H1 (cell line): ENCODE measurements around the gene ARHGAP42. TPM values are rescaled to one million over a fixed set of nuclear protein-coding genes. Genes with fewer than 3 reads are reported as not detected.

ENCODE experiments used
- CTCF ChIA-PET: fragments of 300-600 bp; sonication (Branson Sonifier 250); formaldehyde crosslinking; loops from one replicate; lab custom pipeline; 2021; ENCODE audit not compliant: partially characterized antibody; lab: Charles Lee
- POLR2A ChIA-PET: fragments of 300-600 bp; sonication (Branson Sonifier 250); formaldehyde crosslinking; loops from one replicate; lab custom pipeline; 2021; ENCODE audit warnings: inconsistent platforms; ENCODE audit not compliant: partially characterized antibody; lab: Charles Lee
- DNase-seq, 2 experiments: peaks; one replicate each; pipeline versions ENCODE4 v3.0.0 to v3.0.0-alpha.2; 2010 to 2022; ENCODE audit warnings: low spot score in 2 of 2, low read depth in 1 of 2, mixed read lengths in 1 of 2
- FAIRE-seq: peaks from 2 replicates; lab custom pipeline; 2011; peaks lifted over from hg19 to GRCh38; lab: Jason Lieb, UNC
- H2AFZ ChIP-seq: 2 replicates; pipeline ENCODE4 v1.8.1; 2012; ENCODE audit warnings: low read length, inconsistent platforms
- H2AK5ac ChIP-seq: 2 replicates; pipeline ENCODE4 v1.6.1; 2013; ENCODE audit warnings: low read depth, low read length
- H2BK120ac ChIP-seq: replicated peaks from 2 replicates; pipeline ENCODE3; 2013; ENCODE audit warnings: low read depth, low read length, inconsistent platforms
- H2BK12ac ChIP-seq: 2 replicates; pipeline ENCODE4 v1.6.1; 2013; ENCODE audit warnings: low read depth, low read length
- H2BK15ac ChIP-seq: 2 replicates; pipeline ENCODE4 v1.6.1; 2013; ENCODE audit warnings: low read length
- H2BK20ac ChIP-seq: 2 replicates; pipeline ENCODE4 v1.6.1; 2013; ENCODE audit warnings: low read length
- H2BK5ac ChIP-seq: 2 replicates; pipeline ENCODE4 v1.6.1; 2013; ENCODE audit warnings: low read depth, low read length
- H3K14ac ChIP-seq: 2 replicates; pipeline ENCODE4 v1.6.1; 2013; ENCODE audit warnings: inconsistent platforms; ENCODE audit not compliant: insufficient read length
- H3K18ac ChIP-seq: 2 replicates; pipeline ENCODE4 v1.6.1; 2013; ENCODE audit warnings: low read length; ENCODE audit errors: extremely low read depth
- H3K23ac ChIP-seq: 2 replicates; pipeline ENCODE4 v1.6.1; 2013; ENCODE audit warnings: inconsistent platforms; ENCODE audit not compliant: insufficient read length
- H3K23me2 ChIP-seq: 2 replicates; pipeline ENCODE4 v1.6.1; 2013; ENCODE audit warnings: low read depth, low read length
- H3K27ac ChIP-seq: 2 replicates; pipeline ENCODE4 v1.6.1; 2011; ENCODE audit warnings: low read depth, low read length, inconsistent platforms
- H3K27me3 ChIP-seq, 4 experiments: replicated peaks in 1 of 4; 1 replicate in 1 of 4; 2 replicates in 3 of 4; pipeline versions ENCODE4 v1.6.1 to v1.8.1; 2011 to 2013; ENCODE audit warnings: low read length in 3 of 4, mild to moderate bottlenecking in 3 of 4, inconsistent platforms in 2 of 4, mixed read lengths in 2 of 4, moderate library complexity in 1 of 4; ENCODE audit not compliant: control insufficient read depth in 3 of 4, insufficient read depth in 3 of 4; ENCODE audit errors: extremely low read depth in 1 of 4
- H3K36me3 ChIP-seq, 4 experiments: 2 replicates each; pipeline versions ENCODE4 v1.6.1 to v1.8.1; 2011 to 2013; ENCODE audit warnings: mild to moderate bottlenecking in 4 of 4, low read length in 3 of 4, moderate library complexity in 2 of 4, control low read depth in 1 of 4, inconsistent platforms in 1 of 4; ENCODE audit not compliant: insufficient read depth in 4 of 4, control insufficient read depth in 2 of 4
- H3K4ac ChIP-seq: replicated peaks from 2 replicates; pipeline ENCODE3; 2013; ENCODE audit warnings: low read length, low read depth, mixed read lengths, inconsistent platforms; ENCODE audit not compliant: insufficient read length
- H3K4me1 ChIP-seq, 4 experiments: replicated peaks in 1 of 4; 1 replicate in 1 of 4; 2 replicates in 3 of 4; pipeline versions ENCODE4 v1.6.1 to v1.8.1; 2011 to 2013; ENCODE audit warnings: low read length in 3 of 4, inconsistent platforms in 2 of 4, mixed read lengths in 1 of 4; ENCODE audit not compliant: insufficient read depth in 4 of 4, control insufficient read depth in 3 of 4
- H3K4me2 ChIP-seq, 2 experiments: 2 replicates each; pipeline versions ENCODE4 v1.6.1 to v1.8.1; 2011 to 2013; ENCODE audit warnings: low read depth in 2 of 2, low read length in 2 of 2, control low read depth in 1 of 2, inconsistent platforms in 1 of 2, mild to moderate bottlenecking in 1 of 2; ENCODE audit not compliant: insufficient read depth in 1 of 2
- H3K4me3 ChIP-seq, 4 experiments: fragments of 200-600, 300-600 bp in 1 of 4; sonication (generic), shearing (Covaris generic), sonication (Bioruptor Twin) in 1 of 4; 2 replicates each; pipeline versions ENCODE4 v1.5.1 to v1.8.1; 2011 to 2016; ENCODE audit warnings: low read length in 4 of 4, low read depth in 3 of 4, control low read depth in 2 of 4, inconsistent platforms in 2 of 4, mild to moderate bottlenecking in 2 of 4, mixed read lengths in 1 of 4, moderate library complexity in 1 of 4; ENCODE audit not compliant: insufficient read depth in 2 of 4; ENCODE audit errors: extremely low read depth in 1 of 4
- H3K56ac ChIP-seq: replicated peaks from 2 replicates; pipeline ENCODE3; 2013; ENCODE audit warnings: low read depth, mild to moderate bottlenecking, mixed read lengths, low read length, inconsistent platforms; ENCODE audit not compliant: insufficient read length
- H3K79me1 ChIP-seq: 2 replicates; pipeline ENCODE4 v1.6.1; 2013; ENCODE audit warnings: low read depth, low read length, control low read depth
- H3K79me2 ChIP-seq, 2 experiments: 2 replicates each; pipeline versions ENCODE4 v1.6.1 to v1.8.1; 2012 to 2013; ENCODE audit warnings: low read length in 2 of 2, mild to moderate bottlenecking in 2 of 2, inconsistent platforms in 1 of 2; ENCODE audit not compliant: insufficient read depth in 2 of 2, control insufficient read depth in 1 of 2
- H3K9ac ChIP-seq, 4 experiments: replicated peaks in 1 of 4; 1 replicate in 1 of 4; 2 replicates in 3 of 4; pipeline versions ENCODE4 v1.6.1 to v1.8.1; 2011 to 2013; ENCODE audit warnings: low read depth in 3 of 4, low read length in 3 of 4, control low read depth in 2 of 4, mild to moderate bottlenecking in 2 of 4, moderate library complexity in 2 of 4, inconsistent platforms in 1 of 4; ENCODE audit errors: extremely low read depth in 1 of 4
- H3K9me3 ChIP-seq, 2 experiments: 2 replicates each; pipeline versions ENCODE4 v1.6.1 to v1.8.1; 2012 to 2013; ENCODE audit warnings: mild to moderate bottlenecking in 2 of 2, moderate library complexity in 2 of 2, control low read depth in 1 of 2, inconsistent platforms in 1 of 2, low read depth in 1 of 2, low read length in 1 of 2, mixed read lengths in 1 of 2; ENCODE audit not compliant: insufficient read depth in 2 of 2
- H4K20me1 ChIP-seq, 2 experiments: replicated peaks in 1 of 2; 2 replicates each; pipeline versions ENCODE3 to v1.8.1; 2011 to 2013; ENCODE audit warnings: inconsistent platforms in 2 of 2, low read length in 2 of 2, mild to moderate bottlenecking in 1 of 2; ENCODE audit not compliant: insufficient read depth in 2 of 2, control insufficient read depth in 1 of 2
- H4K5ac ChIP-seq: 2 replicates; pipeline ENCODE4 v1.6.1; 2013; ENCODE audit warnings: low read length, low read depth, mixed read lengths, inconsistent platforms; ENCODE audit not compliant: insufficient read length
- H4K8ac ChIP-seq: 2 replicates; pipeline ENCODE4 v1.8.0; 2013; ENCODE audit warnings: mild to moderate bottlenecking, moderate library complexity, low read length, inconsistent platforms; ENCODE audit not compliant: insufficient read depth; ENCODE audit errors: extremely low read depth
- H4K91ac ChIP-seq: replicated peaks from 2 replicates; pipeline ENCODE3; 2013; ENCODE audit warnings: low read length, mixed read lengths, inconsistent platforms; ENCODE audit not compliant: insufficient read length
- CBX8 ChIP-seq: fragments of 300-800, 300-1000 bp; sonication (generic); IDR thresholded peaks from 2 replicates; pipeline ENCODE4 v1.7.1; 2016; ENCODE audit warnings: low read depth, low read length, borderline replicate concordance
- CHD2 ChIP-seq: IDR thresholded peaks from 2 replicates; pipeline ENCODE4 v1.6.1; 2012; ENCODE audit warnings: low read length, improper control_type of control experiment
- E2F6 ChIP-seq: IDR thresholded peaks from 2 replicates; pipeline ENCODE4 v1.6.1; 2012; ENCODE audit warnings: inconsistent platforms
- EZH2 ChIP-seq: fragments of 200-600 bp; sonication (generic); IDR thresholded peaks from 2 replicates; pipeline ENCODE4 v1.7.1; 2012; ENCODE audit warnings: low read depth, mild to moderate bottlenecking, moderate library complexity, low read length, inconsistent platforms; ENCODE audit not compliant: severe bottlenecking
- FOSL1 ChIP-seq: IDR thresholded peaks from 2 replicates; pipeline ENCODE4 v1.6.1; 2011; ENCODE audit warnings: mild to moderate bottlenecking, low read depth, low read length, moderate library complexity; ENCODE audit not compliant: insufficient read depth
- JUN ChIP-seq: IDR thresholded peaks from 2 replicates; pipeline ENCODE4 v1.6.1; 2011; ENCODE audit warnings: low read depth, mild to moderate bottlenecking, improper control_type of control experiment, low read length
- KDM4A ChIP-seq: IDR thresholded peaks from one replicate; pipeline ENCODE4 v1.7.1; 2012; ENCODE audit warnings: low read depth, mild to moderate bottlenecking, moderate library complexity, low read length, inconsistent platforms; ENCODE audit not compliant: severe bottlenecking
- MAFK ChIP-seq: IDR thresholded peaks from 2 replicates; pipeline ENCODE4 v1.6.1; 2012; ENCODE audit warnings: low read depth, mild to moderate bottlenecking, improper control_type of control experiment, low read length
- RBBP5 ChIP-seq: IDR thresholded peaks from 2 replicates; pipeline ENCODE4 v1.7.1; 2012; ENCODE audit warnings: low read depth, mild to moderate bottlenecking, inconsistent platforms, low read length, moderate library complexity, borderline replicate concordance
- SP2 ChIP-seq: IDR thresholded peaks from 2 replicates; pipeline ENCODE4 v1.6.1; 2012; ENCODE audit warnings: mild to moderate bottlenecking, low read length, inconsistent platforms
- TEAD4 ChIP-seq: IDR thresholded peaks from 2 replicates; pipeline ENCODE4 v1.6.1; 2012; ENCODE audit warnings: low read depth, low read length, inconsistent platforms, mixed read lengths
- WGBS, 2 experiments: shearing (Covaris generic) in 1 of 2; methylation state at CpG; one replicate each; pipeline versions ENCODE4 v1.1.6 to v1.1.7; 2013 to 2015; ENCODE audit warnings: low lambda C conversion rate in 2 of 2, mixed read lengths in 2 of 2, inconsistent platforms in 1 of 2, low coverage in 1 of 2, missing lambda C conversion rate in 1 of 2; ENCODE audit not compliant: insufficient replicate concordance in 2 of 2, insufficient coverage in 1 of 2, insufficient read length in 1 of 2; ENCODE audit errors: extremely low coverage in 1 of 2, missing lambda C conversion rate in 1 of 2; 5-methylcytosine and 5-hydroxymethylcytosine counted together
- polyA plus RNA-seq, 7 experiments: library from polyadenylated mRNA; depleted of rRNA in 3 of 7; stranded (reverse) in 5 of 7; unstranded in 2 of 7; fragments of >200 nt in 5 of 7; fragments of 200-250 nt in 2 of 7; gene quantifications; 1 replicate in 5 of 7; 2 replicates in 1 of 7; 4 replicates in 1 of 7; pipeline versions ENCODE4 v1.2.1 to v1.2.3, GENCODE V29; 2011 to 2013; ENCODE audit warnings: missing spikeins in 2 of 7, mixed read lengths in 2 of 7
- total RNA-seq: library from RNA; stranded (reverse); fragmentation: NEBNext Ultra II Directional; extraction: Animal tissue kit (Norgen Biotek cat#: 25700); gene quantifications from 2 replicates; pipeline ENCODE4 v1.2.1, GENCODE V29; 2021

The ARHGAP42 gene
- total and polyA plus RNA-seq, 2 of the 8 experiments (the other 6 are each of a cell fraction or from before 2014, with no cell fraction given): 22.2 to 33.5 TPM

GRCh38 chr11:100972046-100972445 is 285.0 kb downstream of the ARHGAP42 start:
- Histone ChIP-seq H3K9ac (no peak overlapping the region), H3K23me2 (no peaks in the 10 kb centered on the region; the same call in 1 of the 2 replicates), H2AK5ac (no peak overlapping the region), H3K79me2 (no peaks in the 10 kb centered on the region), H3K4me2 (no peak overlapping the region), H2BK120ac (no peak overlapping the region), H2AFZ (no peak overlapping the region), H2BK15ac (no peak overlapping the region), H3K4ac (no peak overlapping the region), H3K18ac (no peak overlapping the region), H3K27me3 (peaks cover 8 to 17% (median 12%) of the 10 kb centered on the region in 4 experiments; a peak in 5 of 7 replicates), H4K20me1 (peaks cover 0 to 4% of the 10 kb centered on the region in 2 experiments), H3K79me1 (no peaks in the 10 kb centered on the region), H3K4me1 (no peaks in the 10 kb centered on the region), H2BK5ac (no peak overlapping the region), H2BK12ac (no peak overlapping the region), H4K8ac (no peak overlapping the region), H3K23ac (no peak overlapping the region), H3K27ac (no peak overlapping the region), H4K5ac (no peak overlapping the region), H3K4me3 (no peak overlapping the region), H3K9me3 (0 out of 4 replicates have a peak, but pooled peaks cover 0 to 4% of the 10 kb centered on the region in 2 experiments), H3K36me3 (peaks cover 0 to 34% (median 10%) of the 10 kb centered on the region in 4 experiments; a peak in 5 of 8 replicates), H2BK20ac (no peak overlapping the region), H3K14ac (no peak overlapping the region), H4K91ac (no peak overlapping the region), H3K56ac (no peak overlapping the region)
- ChIA-PET CTCF (interaction anchor here (0.8 to 1.6 kb wide), 3 partner anchors 11 to 352 kb away, joined by 3 to 8 read pairs (median 5); no protein-coding TSS in a partner anchor), POLR2A (interaction anchor here (0.6 kb wide), 1 partner anchor 1167 kb away, joined by 3 read pairs; no protein-coding TSS in a partner anchor)
- TF ChIP-seq FOSL1 (no peak), MAFK (no peak), E2F6 (no peak), JUN (no peak), EZH2 (no peak), SP2 (no peak), TEAD4 (no peak), RBBP5 (no peak), CHD2 (no peak), KDM4A (no peak), CBX8 (no peak)
- no peak for FAIRE-seq
- DNase-seq: no peak
- whole genome bisulfite sequencing, 2 experiments: 85% methylated on average over 6 of the region's 6 CpGs; no CpG with 5 or more reads in 1 of the 2 experiments
